Trophoblast cell (in vitro differentiated cells and primary cell): ENCODE measurements around the gene MYH14.
"Not testable (repeated sequence)": the region's sequence is repeated elsewhere in the genome, so short reads cannot be mapped to it uniquely, and the experiment has no call there.

Experiments
- DNase-seq, 2 donors: peaks; one replicate each; pipeline ENCODE4 v3.0.0-alpha.2; 2016
- H2AFZ ChIP-seq: 2 replicates; pipeline ENCODE4 v1.6.1; 2013; ENCODE audit warnings: low read length, moderate library complexity, mild to moderate bottlenecking; ENCODE audit not compliant: insufficient read depth, poor library complexity
- H2AK5ac ChIP-seq: 2 replicates; pipeline ENCODE4 v1.6.1; 2013; ENCODE audit warnings: mild to moderate bottlenecking, low read length
- H2BK120ac ChIP-seq: 2 replicates; pipeline ENCODE4 v1.6.1; 2013; ENCODE audit warnings: low read length, mild to moderate bottlenecking, moderate library complexity; ENCODE audit not compliant: insufficient read depth, poor library complexity
- H2BK12ac ChIP-seq: 2 replicates; pipeline ENCODE4 v1.6.1; 2013; ENCODE audit warnings: mild to moderate bottlenecking, low read length, moderate library complexity
- H2BK5ac ChIP-seq: 2 replicates; pipeline ENCODE4 v1.6.1; 2013; ENCODE audit warnings: low read length, low read depth, moderate library complexity, mild to moderate bottlenecking; ENCODE audit not compliant: poor library complexity
- H3K14ac ChIP-seq: 2 replicates; pipeline ENCODE4 v1.6.1; 2013; ENCODE audit warnings: mild to moderate bottlenecking, low read length
- H3K18ac ChIP-seq: 2 replicates; pipeline ENCODE4 v1.6.1; 2013; ENCODE audit warnings: mild to moderate bottlenecking, low read length
- H3K23ac ChIP-seq: 2 replicates; pipeline ENCODE4 v1.6.1; 2013; ENCODE audit warnings: low read length
- H3K27ac ChIP-seq: 2 replicates; pipeline ENCODE4 v1.5.1; 2013; ENCODE audit warnings: low read depth, mild to moderate bottlenecking, inconsistent platforms, low read length, moderate library complexity
- H3K27me3 ChIP-seq: 2 replicates; pipeline ENCODE4 v1.6.1; 2013; ENCODE audit warnings: inconsistent platforms, mild to moderate bottlenecking, low read length, moderate library complexity; ENCODE audit not compliant: insufficient read depth
- H3K36me3 ChIP-seq, 2 experiments: 1 replicate in 1 of 2; 2 replicates in 1 of 2; pipeline ENCODE4 v1.6.1; 2013; ENCODE audit warnings: low read length in 2 of 2, mild to moderate bottlenecking in 2 of 2, moderate library complexity in 1 of 2; ENCODE audit not compliant: insufficient read depth in 2 of 2, control insufficient read depth in 1 of 2
- H3K4ac ChIP-seq: 2 replicates; pipeline ENCODE4 v1.6.1; 2013; ENCODE audit warnings: low read depth, mild to moderate bottlenecking, low read length, moderate library complexity
- H3K4me1 ChIP-seq, 2 experiments: 1 replicate in 1 of 2; 2 replicates in 1 of 2; pipeline ENCODE4 v1.6.1; 2013; ENCODE audit warnings: low read length in 2 of 2, mild to moderate bottlenecking in 2 of 2, moderate library complexity in 1 of 2; ENCODE audit not compliant: insufficient read depth in 2 of 2, control insufficient read depth in 1 of 2
- H3K4me2 ChIP-seq: 2 replicates; pipeline ENCODE4 v1.6.1; 2013; ENCODE audit warnings: inconsistent platforms, mild to moderate bottlenecking, low read length, moderate library complexity
- H3K4me3 ChIP-seq: 2 replicates; pipeline ENCODE4 v1.5.1; 2013; ENCODE audit warnings: mild to moderate bottlenecking, low read depth, low read length, inconsistent platforms
- H3K79me1 ChIP-seq: one replicate; pipeline ENCODE4 v1.6.1; 2013; ENCODE audit warnings: low read length
- H3K79me2 ChIP-seq: 2 replicates; pipeline ENCODE4 v1.6.1; 2013; ENCODE audit warnings: low read length, mild to moderate bottlenecking; ENCODE audit not compliant: control insufficient read depth, insufficient read depth, poor library complexity
- H3K9ac ChIP-seq: 2 replicates; pipeline ENCODE4 v1.6.1; 2013; ENCODE audit warnings: mild to moderate bottlenecking, low read length
- H3K9me3 ChIP-seq: 2 replicates; pipeline ENCODE4 v1.6.1; 2013; ENCODE audit warnings: low read depth, mild to moderate bottlenecking, control low read depth, inconsistent platforms, low read length; ENCODE audit not compliant: insufficient read depth
- H4K12ac ChIP-seq: 2 replicates; pipeline ENCODE4 v1.6.1; 2013; ENCODE audit warnings: low read depth, mild to moderate bottlenecking, low read length, moderate library complexity
- H4K8ac ChIP-seq: 2 replicates; pipeline ENCODE4 v1.6.1; 2013; ENCODE audit warnings: low read depth, mild to moderate bottlenecking, low read length, moderate library complexity
- H4K91ac ChIP-seq: one replicate; pipeline ENCODE4 v1.6.1; 2013; ENCODE audit warnings: low read depth, mild to moderate bottlenecking, low read length, moderate library complexity
- WGBS: extraction: QIAGEN DNeasy Blood & Tissue Kit; methylation state at CpG from one replicate; pipeline ENCODE4 v1.1.7; 2013; ENCODE audit warnings: missing lambda C conversion rate; ENCODE audit not compliant: insufficient read length, insufficient coverage; ENCODE audit errors: extremely low coverage; 5-methylcytosine and 5-hydroxymethylcytosine counted together

Gene MYH14

GRCh38 chr19:50228153-50228552 is 24.7 kb downstream of the MYH14 start:
- not testable (repeated sequence) for H2AK5ac ChIP-seq, DNase-seq, H4K8ac ChIP-seq, H2BK5ac ChIP-seq, H3K18ac ChIP-seq, H2BK12ac ChIP-seq, H3K4me1 ChIP-seq, H3K23ac ChIP-seq, H3K9ac ChIP-seq, H4K12ac ChIP-seq, H3K4ac ChIP-seq, H3K36me3 ChIP-seq, H3K27me3 ChIP-seq, H3K4me3 ChIP-seq, H3K14ac ChIP-seq, H3K27ac ChIP-seq, H3K4me2 ChIP-seq, H2AFZ ChIP-seq, H2BK120ac ChIP-seq, H3K79me2 ChIP-seq, H4K91ac ChIP-seq, H3K9me3 ChIP-seq, H3K79me1 ChIP-seq
- no CpG with 5 or more reads among the region's 7 CpGs for WGBS

- no peaks in the 10 kb centered on the region for H3K79me2 ChIP-seq
- no peak overlapping the region for H4K91ac ChIP-seq
- H4K12ac ChIP-seq, result no peak overlapping the region
- H2BK12ac ChIP-seq, result no peak overlapping the region
- no peak overlapping the region for H2BK5ac ChIP-seq
- peaks cover 0 to 2% of the 10 kb centered on the region in 2 experiments for H3K36me3 ChIP-seq
- no peak overlapping the region for H3K14ac ChIP-seq
- H2AFZ ChIP-seq, result no peak overlapping the region
- no peak for DNase-seq
- no peak overlapping the region for H2BK120ac ChIP-seq
- H3K4me1 ChIP-seq, result peaks cover 0 to 3% of the 10 kb centered on the region in 2 experiments
- no peak overlapping the region for H3K4ac ChIP-seq
- H3K9me3 ChIP-seq, result no peaks in the 10 kb centered on the region
- no peak overlapping the region for H3K4me3 ChIP-seq
- no peak overlapping the region for H3K4me2 ChIP-seq
- WGBS, result no CpG with 5 or more reads among the region's 56 CpGs
- H3K9ac ChIP-seq, result no peak overlapping the region
- H3K27me3 ChIP-seq, result no peaks in the 10 kb centered on the region
- no peak overlapping the region for H3K23ac ChIP-seq
- H4K8ac ChIP-seq, result no peak overlapping the region
- no peak overlapping the region for H2AK5ac ChIP-seq
- H3K18ac ChIP-seq, result no peak overlapping the region
- H3K79me1 ChIP-seq, result no peaks in the 10 kb centered on the region
- H3K27ac ChIP-seq, result no peak overlapping the region
Measured at GRCh38 chr19:50230379-50231351, 27.2 kb downstream of the MYH14 start.

DNA sequence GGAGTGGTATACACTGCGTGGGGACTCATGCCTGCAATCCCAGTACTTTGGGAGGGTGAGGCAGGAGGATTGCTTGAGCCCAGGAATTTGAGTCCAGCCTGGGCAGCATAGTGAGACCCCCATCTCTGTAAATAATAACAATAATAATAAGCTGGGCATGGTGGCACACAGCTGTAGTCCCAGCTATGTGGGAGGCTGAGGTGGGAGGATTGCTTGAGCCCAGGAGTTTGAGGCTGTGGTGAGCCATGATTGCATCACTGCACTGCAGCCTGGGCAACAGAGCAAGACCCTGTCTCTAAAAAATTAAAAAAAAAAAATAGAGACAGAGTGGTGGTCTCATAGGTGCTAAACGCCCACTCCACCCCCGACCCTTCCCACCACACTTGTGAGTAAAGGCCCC is 28.0 kb downstream of the MYH14 start:
- not testable (repeated sequence) for H2BK5ac ChIP-seq, H3K23ac ChIP-seq, H3K18ac ChIP-seq, H3K27me3 ChIP-seq, H3K79me1 ChIP-seq, H4K91ac ChIP-seq, H4K8ac ChIP-seq, H3K79me2 ChIP-seq, H3K9ac ChIP-seq, H3K4ac ChIP-seq, H2AK5ac ChIP-seq, H3K14ac ChIP-seq, H3K9me3 ChIP-seq, H4K12ac ChIP-seq, DNase-seq, H2AFZ ChIP-seq, H3K36me3 ChIP-seq, H3K4me1 ChIP-seq, H3K27ac ChIP-seq, H3K4me2 ChIP-seq, H2BK12ac ChIP-seq, H3K4me3 ChIP-seq, H2BK120ac ChIP-seq
- WGBS, result no CpG with 5 or more reads among the region's 3 CpGs

GRCh38 chr19:50231821-50232220 is 28.4 kb downstream of the MYH14 start:
- Histone ChIP-seq H2AFZ (no peak overlapping the region), H4K91ac (no peak overlapping the region), H3K27ac (no peak overlapping the region), H2AK5ac (no peak overlapping the region), H3K27me3 (no peaks in the 10 kb centered on the region), H3K79me2 (no peaks in the 10 kb centered on the region), H3K18ac (no peak overlapping the region), H3K4ac (no peak overlapping the region), H3K9me3 (no peaks in the 10 kb centered on the region), H2BK5ac (no peak overlapping the region), H3K14ac (no peak overlapping the region), H3K9ac (no peak overlapping the region), H3K4me2 (no peak overlapping the region), H3K79me1 (no peaks in the 10 kb centered on the region), H2BK12ac (no peak overlapping the region), H2BK120ac (no peak overlapping the region), H4K12ac (no peak overlapping the region), H3K4me3 (no peak overlapping the region), H3K36me3 (peaks cover 0 to 2% of the 10 kb centered on the region in 2 experiments), H3K23ac (no peak overlapping the region), H4K8ac (no peak overlapping the region), H3K4me1 (peaks cover 0 to 3% of the 10 kb centered on the region in 2 experiments)
- DNase-seq, result no peak
- no CpG with 5 or more reads among the region's 16 CpGs for WGBS
